Skeletal muscle satellite cell (primary cell): ENCODE data around the gene BLOC1S1. TPM values are rescaled to one million over a fixed set of nuclear protein-coding genes. Genes with fewer than 3 reads are reported as not detected.

ENCODE experiments used
- H3K27me3 ChIP-seq: 2 replicates; pipeline ENCODE4 v1.7.0; 2013; ENCODE audit warnings: low read length; ENCODE audit not compliant: control insufficient read depth, insufficient read depth
- H3K36me3 ChIP-seq: 2 replicates; pipeline ENCODE4 v1.7.0; 2013; ENCODE audit warnings: mild to moderate bottlenecking, control low read depth, low read length; ENCODE audit not compliant: insufficient read depth
- H3K4me1 ChIP-seq: 2 replicates; pipeline ENCODE4 v1.7.0; 2013; ENCODE audit warnings: low read length; ENCODE audit not compliant: control insufficient read depth, insufficient read depth
- H3K4me2 ChIP-seq: 2 replicates; pipeline ENCODE4 v1.7.0; 2013; ENCODE audit warnings: mild to moderate bottlenecking, low read length
- H3K4me3 ChIP-seq: 2 replicates; pipeline ENCODE4 v1.7.0; 2013; ENCODE audit warnings: low read length
- H3K9ac ChIP-seq: 2 replicates; pipeline ENCODE4 v1.7.0; 2013; ENCODE audit warnings: mild to moderate bottlenecking, low read depth, low read length, moderate library complexity
- H3K9me3 ChIP-seq: replicated peaks from 2 replicates; pipeline ENCODE4 v1.7.0; 2013; ENCODE audit warnings: mild to moderate bottlenecking, control low read depth, low read length
- total RNA-seq: library from RNA; depleted of rRNA; stranded (reverse); fragments of >200 nt; gene quantifications from 2 replicates; pipeline ENCODE4 v1.2.3, GENCODE V29; 2012; rRNA removed

BLOC1S1 gene
- total RNA-seq = 36.0 and 65.9 TPM in 2 replicates

DNA sequence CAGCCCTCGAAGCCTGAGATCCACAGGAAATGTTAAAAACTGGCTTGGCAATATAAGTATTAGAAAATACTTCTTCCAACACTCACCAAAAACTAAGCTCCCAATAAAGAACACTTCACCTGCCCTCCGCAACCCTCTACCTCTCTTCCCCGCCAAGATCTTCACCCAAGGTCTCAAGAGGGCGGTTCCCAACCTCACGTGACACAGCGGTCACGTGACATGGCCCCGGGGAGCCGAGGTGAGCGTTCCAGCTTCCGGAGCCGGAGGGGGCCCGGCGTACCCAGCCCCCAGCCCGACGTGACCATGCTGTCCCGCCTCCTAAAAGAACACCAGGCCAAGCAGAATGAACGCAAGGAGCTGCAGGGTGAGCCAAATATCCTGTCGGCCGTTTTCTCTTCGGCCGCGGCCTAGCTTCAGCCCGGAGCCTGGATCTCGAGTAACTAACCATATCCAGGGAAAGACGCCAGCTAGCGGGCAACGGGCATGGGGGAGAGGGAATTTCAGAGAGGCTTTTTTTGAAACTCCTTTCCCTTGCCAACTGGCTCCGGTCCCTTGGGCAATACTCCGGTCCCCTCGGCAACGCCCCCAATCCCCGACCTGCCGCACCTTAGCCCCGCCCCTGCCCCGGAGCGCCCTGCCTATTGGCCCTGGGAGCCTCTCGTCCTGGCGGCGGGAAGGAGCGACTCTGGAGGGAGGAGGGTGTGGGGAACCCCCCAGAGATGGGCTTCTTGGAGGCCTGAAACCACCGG is at the start of gene BLOC1S1:
TSS of gene BLOC1S1 (plus strand) at position 214 of the 749 bp plus-strand sequence. CDS start at position 220, 6 bp downstream.
- H3K4me2 ChIP-seq = peak within 1 kb of the TSS; percentile 89
- peak within 1 kb of the TSS; percentile 77 for H3K4me3 ChIP-seq
- H3K9me3 ChIP-seq = no peaks in the 10 kb centered on the region
- no peaks in the 10 kb centered on the region for H3K36me3 ChIP-seq
- peaks cover 77% of the 10 kb centered on the region for H3K4me1 ChIP-seq
- peak within 1 kb of the TSS; percentile 90 for H3K9ac ChIP-seq
- H3K27me3 ChIP-seq = no peaks in the 10 kb centered on the region

DNA sequence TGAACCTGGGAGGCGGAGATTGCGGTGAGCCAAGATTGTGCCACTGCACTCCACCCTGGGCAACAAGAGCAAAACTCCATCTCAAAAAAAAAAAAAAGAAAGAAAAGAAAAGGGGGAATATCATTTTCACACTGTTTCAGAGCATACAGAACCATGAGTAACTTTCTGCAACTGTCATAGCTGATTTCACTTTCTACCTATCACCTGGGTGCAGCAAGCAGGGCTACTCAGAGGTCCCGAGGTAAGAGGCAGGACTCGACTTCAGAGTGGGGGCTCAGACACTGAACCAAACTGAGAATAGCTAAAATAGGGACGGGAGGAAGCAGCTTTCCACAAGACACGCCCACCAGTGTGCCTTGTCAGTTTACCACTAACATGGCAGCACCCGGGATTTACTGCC is 49.3 kb upstream of the BLOC1S1 start:
- H3K9ac ChIP-seq = no peak overlapping the region
- H3K27me3 ChIP-seq = peaks cover 2% of the 10 kb centered on the region
- H3K4me1 ChIP-seq = no peaks in the 10 kb centered on the region
- H3K4me3 ChIP-seq = no peak overlapping the region
- no peak overlapping the region for H3K4me2 ChIP-seq
- no peaks in the 10 kb centered on the region for H3K36me3 ChIP-seq
- H3K9me3 ChIP-seq = no peaks in the 10 kb centered on the region

DNA sequence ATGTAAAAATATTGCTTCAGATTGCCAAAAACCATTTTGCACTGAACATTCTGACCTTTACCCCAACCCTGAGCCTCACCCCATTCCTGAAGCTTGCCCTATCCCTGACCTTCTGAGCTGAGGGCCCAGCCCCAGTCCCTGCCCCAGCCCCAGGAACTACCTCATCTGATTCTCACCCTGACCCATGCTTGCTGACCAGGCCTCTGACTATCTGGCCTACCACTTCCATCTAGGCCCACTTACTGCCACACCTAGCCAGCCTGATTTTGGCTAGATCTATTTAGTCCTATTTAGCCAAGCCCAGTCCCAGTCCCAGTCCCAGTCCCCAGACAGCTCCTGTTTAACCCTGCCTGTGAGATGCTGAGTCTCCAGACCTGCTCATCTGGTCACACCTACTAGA is 45.6 kb upstream of the BLOC1S1 start:
- Histone ChIP-seq H3K4me3 (no peak overlapping the region), H3K36me3 (no peaks in the 10 kb centered on the region), H3K4me2 (no peak overlapping the region), H3K27me3 (no peaks in the 10 kb centered on the region), H3K9me3 (no peaks in the 10 kb centered on the region), H3K4me1 (no peaks in the 10 kb centered on the region), H3K9ac (no peak overlapping the region)

DNA sequence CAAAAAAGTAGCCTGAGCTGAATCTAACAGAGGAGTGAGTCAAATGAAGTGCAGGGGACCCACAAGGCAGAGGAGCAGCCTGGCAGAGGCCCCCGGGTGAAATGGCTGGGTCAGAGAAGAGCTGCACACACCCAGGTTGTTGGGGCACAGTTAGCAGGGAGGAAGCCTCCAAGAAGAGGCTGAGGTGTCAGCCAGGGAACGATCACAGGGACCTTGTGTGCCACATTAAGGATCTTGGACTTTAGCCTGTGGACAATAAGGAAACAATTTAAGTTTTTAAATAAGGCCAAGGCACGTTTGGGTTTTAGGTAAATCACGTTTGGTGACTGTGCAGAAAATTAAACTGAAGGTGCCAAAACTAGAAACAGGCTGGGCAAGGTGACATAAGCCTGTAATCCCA is 44.1 kb upstream of the BLOC1S1 start:
- no peaks in the 10 kb centered on the region for H3K9me3 ChIP-seq
- H3K36me3 ChIP-seq = no peaks in the 10 kb centered on the region
- no peaks in the 10 kb centered on the region for H3K4me1 ChIP-seq
- no peak overlapping the region for H3K4me2 ChIP-seq
- H3K9ac ChIP-seq = no peak overlapping the region
- H3K4me3 ChIP-seq = no peak overlapping the region
- no peaks in the 10 kb centered on the region for H3K27me3 ChIP-seq

DNA sequence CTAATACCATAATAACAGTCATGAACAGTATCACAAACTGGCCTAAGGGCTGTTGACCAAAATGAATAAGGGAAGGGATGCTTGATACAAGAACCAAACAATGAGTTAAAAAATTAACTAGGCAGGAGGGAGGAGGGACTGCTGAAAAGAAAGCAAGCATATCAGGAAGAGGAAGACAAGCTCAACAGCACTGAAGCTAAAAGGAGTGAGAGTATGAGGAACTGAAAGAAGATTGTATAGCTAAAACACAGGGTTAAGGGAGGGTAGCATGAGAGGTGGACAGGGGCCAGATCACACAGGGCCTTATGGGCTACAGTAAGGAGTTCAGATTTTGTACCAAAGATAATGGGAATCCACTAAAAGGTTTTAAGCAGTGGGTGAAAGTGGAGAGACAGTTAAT is 42.2 kb upstream of the BLOC1S1 start:
- Histone ChIP-seq H3K9me3 (no peaks in the 10 kb centered on the region), H3K9ac (no peak overlapping the region), H3K36me3 (no peaks in the 10 kb centered on the region), H3K4me1 (no peaks in the 10 kb centered on the region), H3K4me2 (no peak overlapping the region), H3K4me3 (no peak overlapping the region), H3K27me3 (no peaks in the 10 kb centered on the region)

DNA sequence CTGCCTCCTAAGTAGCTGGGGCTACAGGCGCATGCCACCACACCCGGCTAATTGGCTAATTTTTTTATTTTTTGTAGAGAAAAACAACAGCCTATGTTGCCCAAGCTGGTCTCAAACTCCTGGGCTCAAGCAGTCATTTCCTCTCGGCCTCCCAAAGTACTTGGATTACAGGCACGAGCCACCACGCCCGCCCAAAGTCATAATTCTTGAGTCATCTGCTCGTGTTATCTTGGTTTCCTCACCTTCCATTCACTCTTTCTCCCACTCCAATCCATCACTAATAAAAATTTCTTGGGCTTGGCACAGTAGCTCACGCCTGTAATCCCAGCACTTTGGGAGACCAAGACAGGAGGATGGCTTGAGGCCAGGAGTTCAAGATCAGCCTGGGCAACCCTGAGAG is 40.2 kb upstream of the BLOC1S1 start:
- no peak overlapping the region for H3K4me3 ChIP-seq
- H3K36me3 ChIP-seq = no peaks in the 10 kb centered on the region

DNA sequence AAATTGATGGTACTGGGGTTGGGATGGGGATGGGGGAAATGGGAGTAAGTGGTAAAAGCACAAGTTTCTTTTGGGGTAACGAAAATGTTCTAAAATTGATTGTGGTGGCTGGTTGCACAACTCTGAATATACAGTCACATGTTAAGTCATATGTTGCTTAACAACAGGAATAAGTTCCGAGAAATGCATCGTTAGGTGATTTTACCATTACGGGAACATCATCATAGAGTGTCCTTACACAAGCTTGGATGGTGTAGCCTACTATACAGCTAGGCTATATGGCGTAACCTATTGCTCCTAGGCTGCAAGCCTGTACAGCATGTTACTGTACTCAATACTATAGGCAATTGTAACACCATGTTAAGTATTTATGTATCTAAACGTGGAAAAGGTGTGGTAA is 39.1 kb upstream of the BLOC1S1 start:
- H3K9ac ChIP-seq = no peak overlapping the region
- no peaks in the 10 kb centered on the region for H3K27me3 ChIP-seq
- H3K9me3 ChIP-seq = no peaks in the 10 kb centered on the region
- H3K4me1 ChIP-seq = peaks cover 8% of the 10 kb centered on the region
- H3K4me2 ChIP-seq = no peak overlapping the region
- H3K36me3 ChIP-seq = no peaks in the 10 kb centered on the region
- no peak overlapping the region for H3K4me3 ChIP-seq

More for the DNA sequence above, 40.2 kb upstream of the BLOC1S1 start:
- Histone ChIP-seq H3K9me3 (no peaks in the 10 kb centered on the region), H3K4me2 (no peak overlapping the region), H3K9ac (no peak overlapping the region), H3K4me1 (no peaks in the 10 kb centered on the region), H3K27me3 (no peaks in the 10 kb centered on the region)

DNA sequence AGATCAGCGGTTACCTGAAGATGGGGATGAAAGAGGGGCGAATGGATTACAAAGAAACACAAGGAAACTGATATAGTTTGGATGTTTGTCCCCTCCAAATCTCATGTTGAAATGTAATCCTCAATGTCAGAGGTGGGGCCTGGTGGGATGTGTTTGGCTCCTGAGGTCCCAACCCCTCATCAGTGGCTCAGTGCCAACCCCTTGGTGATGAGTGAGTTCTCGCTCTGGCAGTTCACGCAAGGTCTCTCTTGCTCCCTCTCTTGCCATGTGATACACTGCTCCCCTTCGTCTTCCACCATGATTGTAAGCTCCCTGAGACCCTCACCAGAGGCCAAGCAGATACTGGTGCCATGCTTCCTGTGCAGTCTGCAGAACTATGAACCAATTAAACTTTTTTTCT is 36.2 kb upstream of the BLOC1S1 start:
- Histone ChIP-seq H3K9ac (no peak overlapping the region), H3K36me3 (peaks cover 7% of the 10 kb centered on the region), H3K9me3 (no peaks in the 10 kb centered on the region), H3K4me3 (no peak overlapping the region), H3K4me2 (no peak overlapping the region), H3K4me1 (peaks cover 35% of the 10 kb centered on the region), H3K27me3 (no peaks in the 10 kb centered on the region)

DNA sequence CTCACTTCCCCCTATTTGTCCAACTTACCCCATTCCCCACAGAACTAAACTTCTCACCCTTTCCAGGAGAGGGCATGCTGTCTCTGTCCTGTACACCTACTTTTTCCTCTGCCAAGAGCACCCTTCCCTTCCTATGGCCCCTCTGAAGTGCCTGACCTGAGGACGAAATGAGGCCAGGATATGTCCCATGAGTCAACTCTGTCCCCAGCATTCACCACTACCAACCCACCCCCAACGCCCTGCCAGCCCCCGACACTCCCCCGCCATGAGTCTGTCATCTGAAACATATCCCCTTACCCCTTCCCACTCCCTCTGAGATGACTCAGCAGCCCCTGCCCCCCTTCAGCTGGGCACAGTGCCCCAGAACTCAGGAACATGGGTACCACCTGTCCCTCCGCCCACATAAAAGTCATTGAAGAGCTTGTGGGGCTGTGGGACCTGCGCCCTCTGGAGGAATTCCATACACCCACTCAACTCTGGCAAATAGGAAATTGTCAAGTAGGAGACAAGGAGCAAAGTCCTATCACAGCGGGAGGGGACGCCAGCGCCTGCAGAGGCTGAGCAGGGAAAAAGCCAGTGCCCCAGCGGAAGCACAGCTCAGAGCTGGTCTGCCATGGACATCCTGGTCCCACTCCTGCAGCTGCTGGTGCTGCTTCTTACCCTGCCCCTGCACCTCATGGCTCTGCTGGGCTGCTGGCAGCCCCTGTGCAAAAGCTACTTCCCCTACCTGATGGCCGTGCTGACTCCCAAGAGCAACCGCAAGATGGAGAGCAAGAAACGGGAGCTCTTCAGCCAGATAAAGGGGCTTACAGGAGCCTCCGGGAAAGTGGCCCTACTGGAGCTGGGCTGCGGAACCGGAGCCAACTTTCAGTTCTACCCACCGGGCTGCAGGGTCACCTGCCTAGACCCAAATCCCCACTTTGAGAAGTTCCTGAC is 34.4 kb upstream of the BLOC1S1 start:
- H3K9me3 ChIP-seq = no peaks in the 10 kb centered on the region
- no peaks in the 10 kb centered on the region for H3K27me3 ChIP-seq
- H3K4me1 ChIP-seq = peaks cover 36% of the 10 kb centered on the region
- peak overlapping the region; percentile 64 for H3K9ac ChIP-seq
- H3K4me3 ChIP-seq = peak overlapping the region; percentile 72
- H3K4me2 ChIP-seq = peak overlapping the region; percentile 91
- peaks cover 14% of the 10 kb centered on the region for H3K36me3 ChIP-seq

DNA sequence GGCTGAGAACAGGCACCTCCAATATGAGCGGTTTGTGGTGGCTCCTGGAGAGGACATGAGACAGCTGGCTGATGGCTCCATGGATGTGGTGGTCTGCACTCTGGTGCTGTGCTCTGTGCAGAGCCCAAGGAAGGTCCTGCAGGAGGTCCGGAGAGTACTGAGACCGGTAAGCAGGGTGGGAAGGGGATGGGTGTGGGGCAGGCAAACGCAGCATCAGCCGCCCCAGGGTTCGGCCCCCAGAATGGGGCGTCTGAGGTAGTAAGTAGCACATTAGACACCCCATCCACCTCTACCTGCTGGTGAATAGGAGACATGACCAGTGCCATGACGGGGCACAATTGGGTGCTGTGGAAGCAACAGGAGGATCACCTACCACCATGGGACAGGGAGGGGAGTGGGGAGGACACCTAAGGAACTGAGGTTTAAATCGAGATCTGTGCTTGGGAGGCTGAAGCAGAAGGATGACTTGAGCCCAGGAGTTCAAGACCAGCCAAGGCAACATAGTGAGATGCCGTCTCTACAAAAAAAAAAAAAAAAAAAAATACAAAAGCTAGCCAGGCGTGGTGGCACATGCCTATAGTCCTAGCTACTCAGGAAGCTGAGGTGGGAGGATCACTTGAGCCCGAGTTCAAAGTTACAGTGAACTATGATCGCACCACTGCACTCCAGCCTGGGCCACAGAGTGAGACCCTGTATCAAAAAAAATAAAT is 33.6 kb upstream of the BLOC1S1 start:
- H3K36me3 ChIP-seq = peaks cover 14% of the 10 kb centered on the region
- H3K4me1 ChIP-seq = peaks cover 36% of the 10 kb centered on the region
- H3K4me2 ChIP-seq = peak overlapping the region; percentile 91
- peak overlapping the region; percentile 64 for H3K9ac ChIP-seq
- H3K4me3 ChIP-seq = peak overlapping the region; percentile 72
- H3K27me3 ChIP-seq = no peaks in the 10 kb centered on the region
- no peaks in the 10 kb centered on the region for H3K9me3 ChIP-seq

DNA sequence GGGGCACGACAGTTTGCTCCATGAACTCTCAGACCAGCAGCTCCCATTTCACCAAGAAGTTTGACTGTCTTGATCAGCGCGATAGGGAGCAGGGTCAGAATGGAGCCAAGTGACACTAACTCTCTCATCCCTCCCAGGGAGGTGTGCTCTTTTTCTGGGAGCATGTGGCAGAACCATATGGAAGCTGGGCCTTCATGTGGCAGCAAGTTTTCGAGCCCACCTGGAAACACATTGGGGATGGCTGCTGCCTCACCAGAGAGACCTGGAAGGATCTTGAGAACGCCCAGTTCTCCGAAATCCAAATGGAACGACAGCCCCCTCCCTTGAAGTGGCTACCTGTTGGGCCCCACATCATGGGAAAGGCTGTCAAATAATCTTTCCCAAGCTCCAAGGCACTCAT is 32.2 kb upstream of the BLOC1S1 start:
- H3K4me2 ChIP-seq = peak overlapping the region; percentile 91
- H3K4me3 ChIP-seq = peak overlapping the region; percentile 43
- H3K4me1 ChIP-seq = peaks cover 36% of the 10 kb centered on the region
- H3K36me3 ChIP-seq = peaks cover 20% of the 10 kb centered on the region
- no peaks in the 10 kb centered on the region for H3K27me3 ChIP-seq
- no peaks in the 10 kb centered on the region for H3K9me3 ChIP-seq
- no peak overlapping the region for H3K9ac ChIP-seq
